BLaER1 (cell line): ENCODE data around the gene COMMD9.

ENCODE experiments used
- H3K27ac ChIP-seq: shearing (Covaris generic); formaldehyde crosslinking; 2 replicates; pipeline ENCODE4 v1.8.1; 2022
- H3K27me3 ChIP-seq: shearing (Covaris generic); formaldehyde crosslinking; 2 replicates; pipeline ENCODE4 v1.8.1; 2022
- H3K36me3 ChIP-seq: shearing (Covaris generic); formaldehyde crosslinking; 2 replicates; pipeline ENCODE4 v1.8.1; 2022
- H3K4me1 ChIP-seq: shearing (Covaris generic); formaldehyde crosslinking; 2 replicates; pipeline ENCODE4 v1.8.1; 2022
- H3K4me2 ChIP-seq: shearing (Covaris generic); formaldehyde crosslinking; 2 replicates; pipeline ENCODE4 v1.8.1; 2022
- H3K4me3 ChIP-seq: shearing (Covaris generic); formaldehyde crosslinking; 2 replicates; pipeline ENCODE4 v1.8.1; 2022
- H3K9ac ChIP-seq: shearing (Covaris generic); formaldehyde crosslinking; 2 replicates; pipeline ENCODE4 v1.8.1; 2022
- H3K9me3 ChIP-seq: shearing (Covaris generic); formaldehyde crosslinking; 2 replicates; pipeline ENCODE4 v1.8.1; 2022
- H4K20me1 ChIP-seq: shearing (Covaris generic); formaldehyde crosslinking; 2 replicates; pipeline ENCODE4 v1.8.1; 2022
- Cebpa-rat ChIP-seq: shearing (Covaris generic); IDR thresholded peaks from 2 replicates; pipeline ENCODE4 v1.8.1; 2022

COMMD9 gene

DNA sequence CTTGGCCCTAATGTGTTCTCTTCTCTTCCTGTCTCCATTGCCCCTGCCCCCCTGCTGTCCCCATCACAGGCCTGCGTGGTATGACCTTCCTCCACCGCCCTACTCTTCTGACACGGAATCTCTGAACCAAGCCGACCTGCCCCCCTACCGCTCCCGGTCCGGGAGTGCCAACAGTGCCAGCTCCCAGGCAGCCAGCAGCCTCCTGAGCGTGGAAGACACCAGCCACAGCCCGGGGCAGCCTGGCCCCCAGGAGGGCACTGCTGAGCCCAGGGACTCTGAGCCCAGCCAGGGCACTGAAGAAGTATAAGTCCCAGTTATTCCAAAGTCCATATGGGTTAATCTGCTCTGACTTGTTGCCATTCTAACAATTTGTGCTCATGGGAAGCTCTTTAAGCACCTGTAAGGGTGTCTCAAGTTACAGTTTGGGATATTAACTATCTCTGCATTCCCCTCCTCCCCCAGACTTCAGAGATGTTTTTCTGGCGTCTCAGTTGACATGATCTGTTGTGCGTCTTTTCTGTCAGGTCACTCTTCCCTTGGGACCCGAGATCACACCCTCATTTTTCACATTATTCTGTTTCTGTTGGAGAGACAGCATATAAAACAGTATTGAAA is 60.0 kb downstream of the COMMD9 start:
- H3K4me1 ChIP-seq: no peaks in the 10 kb centered on the region
- H3K27ac ChIP-seq: no peak overlapping the region
- no peaks in the 10 kb centered on the region for H4K20me1 ChIP-seq
- no peak overlapping the region for H3K9ac ChIP-seq
- no peak overlapping the region for H3K4me3 ChIP-seq
- no peak overlapping the region for H3K4me2 ChIP-seq
- H3K27me3 ChIP-seq: no peaks in the 10 kb centered on the region
- H3K36me3 ChIP-seq: peaks cover 70% of the 10 kb centered on the region
- no peak for TF ChIP-seq Cebpa-rat
- H3K9me3 ChIP-seq: no peaks in the 10 kb centered on the region

DNA sequence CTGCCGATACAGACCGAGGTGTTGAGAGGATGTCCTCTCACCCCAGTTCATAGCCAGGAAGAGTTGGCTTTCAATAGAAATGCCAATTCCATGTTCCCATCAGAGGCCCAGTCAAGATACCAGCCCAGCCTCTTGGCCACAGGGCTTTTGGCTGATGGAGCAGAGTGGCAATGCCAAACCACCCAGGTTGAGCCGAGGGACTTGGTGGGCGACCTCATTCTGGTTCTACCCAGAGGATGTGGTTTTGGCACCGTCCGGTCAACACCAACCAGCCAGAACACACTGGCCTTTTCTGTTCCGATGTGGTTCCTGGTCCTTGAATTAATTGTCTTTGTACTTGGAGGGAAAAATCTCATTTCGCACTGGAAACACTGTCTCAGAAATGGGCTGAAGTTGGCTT is 60.5 kb downstream of the COMMD9 start:
- H3K9ac ChIP-seq: no peak overlapping the region

DNA sequence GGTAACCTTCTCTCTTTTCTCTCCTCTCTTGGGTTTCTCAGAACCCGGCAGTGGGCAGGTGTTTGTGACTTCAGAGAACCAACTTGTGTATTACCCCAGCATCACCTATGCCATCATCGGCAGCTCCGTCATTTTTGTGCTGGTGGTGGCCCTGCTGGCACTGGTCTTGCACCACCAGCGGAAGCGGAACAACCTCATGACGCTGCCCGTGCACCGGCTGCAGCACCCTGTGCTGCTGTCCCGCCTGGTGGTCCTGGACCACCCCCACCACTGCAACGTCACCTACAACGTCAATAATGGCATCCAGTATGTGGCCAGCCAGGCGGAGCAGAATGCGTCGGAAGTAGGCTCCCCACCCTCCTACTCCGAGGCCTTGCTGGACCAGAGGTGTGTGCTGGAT is 62.2 kb downstream of the COMMD9 start:
- H3K9ac ChIP-seq: no peak overlapping the region
- H3K4me3 ChIP-seq: no peak overlapping the region
- H3K27me3 ChIP-seq: no peaks in the 10 kb centered on the region
- H4K20me1 ChIP-seq: no peaks in the 10 kb centered on the region
- no peaks in the 10 kb centered on the region for H3K9me3 ChIP-seq
- H3K36me3 ChIP-seq: peaks cover 63% of the 10 kb centered on the region
- H3K4me2 ChIP-seq: no peak overlapping the region
- no peak overlapping the region for H3K27ac ChIP-seq
- H3K4me1 ChIP-seq: no peaks in the 10 kb centered on the region
- no peak for TF ChIP-seq Cebpa-rat

More for the DNA sequence above, 60.5 kb downstream of the COMMD9 start:
- no peaks in the 10 kb centered on the region for H3K27me3 ChIP-seq
- no peaks in the 10 kb centered on the region for H3K9me3 ChIP-seq
- H3K4me3 ChIP-seq: no peak overlapping the region
- H3K4me2 ChIP-seq: no peak overlapping the region
- H3K4me1 ChIP-seq: no peaks in the 10 kb centered on the region
- peaks cover 70% of the 10 kb centered on the region for H3K36me3 ChIP-seq
- no peak overlapping the region for H3K27ac ChIP-seq
- H4K20me1 ChIP-seq: no peaks in the 10 kb centered on the region
- no peak for TF ChIP-seq Cebpa-rat

DNA sequence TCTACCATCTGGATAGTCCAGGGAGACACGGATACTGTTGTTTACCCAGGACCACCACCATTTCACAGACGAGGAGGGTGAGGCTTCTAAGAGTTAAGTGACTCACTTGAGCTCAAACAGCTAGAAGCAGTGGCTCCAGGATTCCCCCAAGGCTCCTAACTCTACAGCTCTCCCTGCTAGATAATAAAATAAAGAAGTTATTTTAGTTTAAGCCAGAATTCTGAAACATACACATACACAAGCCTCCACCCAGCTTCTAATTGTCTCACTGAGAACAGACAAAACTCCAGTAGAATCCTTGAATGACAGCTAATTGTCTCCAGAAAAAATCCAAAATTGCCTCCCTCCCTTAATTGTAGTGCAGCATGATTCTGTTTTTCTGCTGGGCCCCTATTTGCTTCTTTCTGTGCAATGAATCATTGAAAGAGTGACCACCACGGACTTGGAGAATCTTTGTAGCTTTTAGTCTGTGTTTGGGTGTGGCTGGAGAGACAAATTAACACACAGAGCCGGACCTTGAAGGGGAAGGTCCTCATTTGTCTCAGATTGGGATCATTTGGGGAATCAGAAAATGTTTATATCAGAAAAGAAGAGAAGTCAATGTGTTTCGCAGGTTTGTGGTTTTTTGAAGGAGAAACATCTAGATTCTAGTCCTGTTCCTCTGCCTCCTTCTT is 64.9 kb downstream of the COMMD9 start:
- no peak overlapping the region for H3K9ac ChIP-seq
- H3K4me2 ChIP-seq: no peak overlapping the region
- H3K27ac ChIP-seq: no peak overlapping the region
- peaks cover 12% of the 10 kb centered on the region for H3K9me3 ChIP-seq
- H3K4me3 ChIP-seq: no peak overlapping the region
- no peaks in the 10 kb centered on the region for H4K20me1 ChIP-seq
- H3K4me1 ChIP-seq: no peaks in the 10 kb centered on the region
- H3K36me3 ChIP-seq: peaks cover 48% of the 10 kb centered on the region
- H3K27me3 ChIP-seq: no peaks in the 10 kb centered on the region
- no peak for TF ChIP-seq Cebpa-rat

DNA sequence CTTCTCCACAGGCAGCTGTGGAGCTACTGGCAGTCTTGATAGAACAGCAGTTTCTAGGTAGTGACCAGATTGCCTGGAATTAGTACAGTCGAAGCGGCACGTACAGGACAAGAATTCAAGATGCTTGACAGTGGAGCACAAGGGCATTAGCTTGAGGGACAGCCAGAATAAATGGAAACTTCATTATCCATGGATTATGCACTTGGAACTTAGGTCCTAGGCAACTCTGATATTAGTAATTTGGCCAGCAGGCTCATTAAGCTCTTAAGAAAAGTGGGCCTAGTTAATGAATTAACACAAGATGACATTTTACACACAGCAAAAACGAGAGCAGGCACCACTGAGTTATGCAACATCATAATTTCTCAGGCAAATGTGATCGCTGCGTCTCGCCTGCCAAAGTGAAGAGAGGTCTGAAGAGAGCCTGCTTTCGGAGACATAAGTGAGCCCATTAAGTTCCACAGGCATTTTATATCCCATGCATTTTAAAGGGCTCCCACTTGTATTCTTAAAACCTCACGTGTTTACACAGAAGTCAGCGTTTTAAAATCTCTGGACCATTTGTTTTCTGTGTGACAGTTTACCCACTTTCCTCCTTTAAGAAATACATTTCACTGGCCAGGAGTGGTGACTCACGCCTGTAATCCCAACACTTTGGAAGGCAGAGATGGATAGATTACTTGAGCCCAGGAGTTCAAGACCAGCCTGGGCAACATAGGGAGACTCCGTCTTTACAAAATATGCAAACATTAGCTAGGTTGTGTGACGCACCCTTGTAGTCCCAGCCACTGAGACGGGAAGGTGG is 66.2 kb downstream of the COMMD9 start:
- no peaks in the 10 kb centered on the region for H3K27me3 ChIP-seq
- peaks cover 47% of the 10 kb centered on the region for H3K36me3 ChIP-seq
- no peak overlapping the region for H3K4me2 ChIP-seq
- peaks cover 25% of the 10 kb centered on the region for H3K9me3 ChIP-seq
- H3K27ac ChIP-seq: no peak overlapping the region
- H3K4me1 ChIP-seq: no peaks in the 10 kb centered on the region
- no peak overlapping the region for H3K9ac ChIP-seq
- no peak overlapping the region for H3K4me3 ChIP-seq
- H4K20me1 ChIP-seq: no peaks in the 10 kb centered on the region
- TF ChIP-seq Cebpa-rat: no peak
